Measurements from ENCODE around the gene RFC4.
A peak's percentile ranks its signal among the peaks of the same experiment; 100 is the strongest.

Gene RFC4

DNA sequence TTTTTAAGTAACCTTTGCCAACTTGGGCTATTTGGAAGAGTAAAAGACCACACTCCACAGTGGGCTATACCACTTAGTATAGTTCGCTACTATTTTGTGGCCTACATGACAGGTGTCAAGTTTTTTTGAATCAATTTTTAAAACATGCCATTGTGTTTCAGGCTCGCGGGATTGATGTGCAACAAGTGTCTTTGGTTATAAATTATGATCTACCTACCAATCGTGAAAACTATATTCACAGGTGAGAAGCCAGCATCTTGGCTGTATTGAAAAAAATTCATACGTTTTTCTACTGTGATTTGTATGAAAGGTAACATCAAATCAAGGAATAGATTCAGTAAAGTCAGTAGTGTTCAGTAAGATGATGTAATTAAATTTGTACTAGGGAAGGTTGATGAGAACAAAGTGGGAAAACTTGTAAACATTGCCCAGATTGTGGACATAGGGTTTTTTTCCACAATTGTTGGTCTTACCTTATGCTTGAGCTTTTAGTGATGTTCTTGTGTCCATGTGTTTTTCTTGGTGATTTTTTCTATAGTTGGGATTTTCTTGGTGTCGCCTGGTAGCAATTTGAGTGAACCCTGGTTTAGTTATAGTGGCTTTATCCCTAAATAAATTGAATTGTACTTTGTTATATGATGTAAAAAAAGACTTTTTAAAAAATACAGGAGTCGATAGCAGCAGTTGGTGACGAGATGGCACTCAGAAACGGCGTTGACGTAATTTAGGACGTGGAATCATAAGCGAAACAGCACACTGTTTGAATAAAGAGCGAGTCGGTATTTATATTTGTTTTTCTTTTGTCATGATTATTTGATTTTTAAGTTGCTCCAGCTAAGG, 18.4 kb downstream of the RFC4 start:
- DNase-seq (ENCODE audit: low read depth in 2 of 2): no peak

DNA sequence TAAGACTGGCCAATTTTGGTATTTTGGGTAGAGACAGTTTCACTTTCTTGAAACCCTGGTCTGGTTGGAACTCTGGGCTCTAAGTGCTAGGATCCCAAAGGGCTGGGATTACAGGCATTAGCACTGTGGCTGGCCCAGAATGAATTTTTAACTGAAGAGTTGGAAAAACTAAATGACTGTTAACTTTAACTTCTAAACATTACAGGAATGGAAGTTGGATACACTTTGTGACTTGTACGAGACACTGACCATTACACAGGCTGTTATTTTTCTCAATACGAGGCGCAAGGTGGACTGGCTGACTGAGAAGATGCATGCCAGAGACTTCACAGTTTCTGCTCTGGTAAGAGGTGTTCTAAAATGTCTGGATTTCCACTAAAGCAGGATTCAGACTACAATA, 19.4 kb downstream of the RFC4 start:
- no peak for DNase-seq (ENCODE audit: low read depth in 2 of 2)

DNA sequence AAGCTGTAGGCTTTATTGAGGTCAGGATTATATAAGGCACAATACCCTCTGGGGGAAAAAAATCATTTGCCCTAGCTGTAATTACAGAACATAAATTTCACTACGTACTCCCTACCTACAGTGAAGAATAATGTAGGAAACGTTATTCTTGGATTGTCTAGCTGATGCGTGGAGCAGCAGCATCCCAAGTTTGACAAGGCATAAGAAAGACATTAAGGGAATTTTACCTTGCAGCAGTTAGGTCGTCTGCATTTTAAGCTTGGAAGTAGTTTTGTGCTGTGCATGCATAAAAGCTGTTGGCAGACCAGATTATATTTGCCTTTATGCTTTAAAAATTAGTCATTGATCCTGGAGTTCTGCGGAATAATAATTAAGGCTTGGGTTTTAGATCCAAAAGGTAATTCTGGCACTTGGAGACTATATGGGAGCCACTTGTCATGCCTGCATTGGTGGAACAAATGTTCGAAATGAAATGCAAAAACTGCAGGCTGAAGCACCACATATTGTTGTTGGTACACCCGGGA, 20.7 kb downstream of the RFC4 start:
- no peak for DNase-seq (ENCODE audit: low read depth in 2 of 2)

DNA sequence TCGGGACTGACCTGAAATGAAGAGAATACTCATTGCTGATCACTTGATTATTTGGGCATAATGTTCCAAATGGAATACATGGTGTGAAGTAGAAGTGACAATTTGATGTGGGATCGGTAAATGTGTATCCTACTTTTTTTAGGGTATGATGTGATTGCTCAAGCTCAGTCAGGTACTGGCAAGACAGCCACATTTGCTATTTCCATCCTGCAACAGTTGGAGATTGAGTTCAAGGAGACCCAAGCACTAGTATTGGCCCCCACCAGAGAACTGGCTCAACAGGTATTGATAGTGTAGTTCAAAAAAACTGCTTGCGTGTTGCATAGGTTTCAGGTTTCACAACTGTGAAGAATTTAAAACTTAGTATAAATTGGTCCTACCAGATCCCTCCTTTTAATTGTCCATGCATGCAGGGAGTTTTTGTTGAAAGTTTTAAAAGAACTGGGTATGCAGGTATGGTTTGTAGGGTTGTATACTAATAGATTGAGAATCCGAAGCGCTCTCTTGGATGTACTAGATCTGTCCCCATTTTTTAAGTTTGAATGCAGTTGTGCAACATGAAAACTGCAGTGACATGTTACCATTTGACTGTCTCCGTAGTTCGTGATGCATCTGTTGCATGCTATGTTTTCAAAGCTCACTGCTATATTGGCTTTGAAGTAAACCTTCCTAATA, 21.3 kb downstream of the RFC4 start:
- no peak for DNase-seq (ENCODE audit: low read depth in 2 of 2)

DNA sequence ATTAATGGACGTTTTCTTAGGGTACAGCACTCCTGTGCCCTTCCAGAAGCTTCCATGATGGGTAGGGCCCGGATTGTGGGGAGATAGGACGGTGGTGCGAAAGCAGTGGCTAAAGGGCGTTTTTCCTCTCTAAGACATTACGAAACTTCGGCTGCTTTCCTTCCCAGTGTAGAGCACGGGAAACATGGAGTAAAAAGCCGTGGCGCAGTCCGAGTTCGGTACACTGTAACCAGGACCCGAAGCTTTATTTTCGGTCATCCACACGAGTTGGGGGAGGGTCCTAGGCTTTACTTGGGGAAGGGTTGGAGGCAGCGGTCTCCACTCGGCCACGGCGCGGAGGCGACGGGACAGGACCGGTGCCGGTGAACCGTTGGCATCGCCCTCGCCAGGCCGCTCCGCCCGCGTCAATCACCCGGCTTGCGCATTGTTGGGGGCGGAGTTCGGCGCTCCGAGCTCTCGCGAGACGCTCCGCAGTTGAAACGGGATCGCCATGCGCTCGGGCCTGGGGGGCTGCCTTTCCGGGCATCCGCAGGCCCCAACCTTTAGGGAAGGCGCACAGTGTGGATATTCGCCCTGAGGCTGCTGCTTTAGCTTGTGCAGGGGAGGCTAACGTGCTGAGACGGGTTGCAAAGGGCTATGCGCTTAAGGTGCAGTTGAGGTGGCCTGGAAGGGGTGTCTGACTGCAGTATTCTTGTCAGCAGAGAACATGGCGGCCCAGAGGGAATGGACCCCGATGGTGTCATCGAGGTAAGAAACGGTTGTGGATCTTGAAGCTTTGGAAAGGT, 22.4 kb downstream of the RFC4 start:
- peak; percentile 61 to 62 for DNase-seq (ENCODE audit: low read depth in 2 of 2)

DNA sequence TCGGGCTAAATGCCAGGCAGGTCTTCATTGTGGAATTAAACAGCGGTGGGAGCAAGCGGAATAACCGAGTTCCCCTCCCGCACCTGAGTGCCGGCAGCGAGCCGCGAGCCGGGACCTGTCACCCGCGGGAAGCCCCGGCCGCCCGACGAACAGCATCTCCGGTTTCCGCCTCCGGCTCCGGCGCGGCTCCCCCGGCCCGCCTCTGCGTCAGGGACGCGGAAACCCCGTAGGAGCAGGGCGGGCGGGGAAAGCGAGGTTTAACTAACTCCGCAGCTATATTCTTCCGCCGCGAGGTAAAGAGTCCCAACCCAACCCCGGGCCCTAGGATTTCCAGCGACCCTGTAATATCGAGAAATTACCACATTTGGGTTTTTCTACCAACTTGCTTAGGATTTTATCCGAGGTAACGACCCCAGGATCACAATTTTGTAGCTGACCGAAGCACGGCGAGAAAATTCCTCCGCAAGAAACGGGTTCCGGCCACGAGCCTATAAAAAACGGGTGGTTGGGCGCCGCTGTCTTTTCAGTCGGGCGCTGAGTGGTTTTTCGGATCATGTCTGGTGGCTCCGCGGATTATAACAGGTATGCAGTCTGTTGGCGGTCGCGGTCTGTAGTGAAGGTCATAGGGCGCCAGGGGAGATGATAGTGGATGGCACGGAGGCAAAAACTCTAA, 23.1 kb downstream of the RFC4 start, which contains the start of gene EIF4A2:
Gene EIF4A2, plus strand, starts transcription at position 520 of the 673 bp plus-strand sequence. Its CDS starts 34 bp downstream, at position 554.
- peak; percentile 80 to 82 for DNase-seq (ENCODE audit: low read depth in 2 of 2)

DNA sequence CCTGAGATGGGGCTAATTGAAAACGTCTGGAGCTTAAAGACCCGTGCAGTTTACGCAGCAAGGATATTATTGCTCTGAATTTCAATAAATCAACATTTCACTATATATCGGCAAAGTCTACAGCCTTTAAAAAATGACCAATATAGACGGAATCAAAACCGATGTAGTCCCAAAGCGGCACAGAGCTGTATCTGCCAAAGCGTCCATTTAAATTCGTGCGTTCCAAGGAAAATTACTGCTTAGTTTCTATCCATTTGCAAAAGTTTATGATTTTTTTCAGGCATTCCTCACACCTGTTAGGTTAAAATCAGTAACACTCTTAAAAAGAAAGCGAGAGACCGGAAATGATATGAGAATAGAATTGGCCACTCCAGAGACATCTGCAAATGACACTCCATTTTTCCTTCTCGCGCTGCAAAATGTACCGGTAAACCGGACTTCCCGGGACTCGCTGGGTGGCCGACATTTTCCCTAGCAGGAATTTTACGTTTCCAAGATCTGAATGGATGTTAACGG, 23.7 kb downstream of the RFC4 start:
- no peak for DNase-seq (ENCODE audit: low read depth in 2 of 2)

DNA sequence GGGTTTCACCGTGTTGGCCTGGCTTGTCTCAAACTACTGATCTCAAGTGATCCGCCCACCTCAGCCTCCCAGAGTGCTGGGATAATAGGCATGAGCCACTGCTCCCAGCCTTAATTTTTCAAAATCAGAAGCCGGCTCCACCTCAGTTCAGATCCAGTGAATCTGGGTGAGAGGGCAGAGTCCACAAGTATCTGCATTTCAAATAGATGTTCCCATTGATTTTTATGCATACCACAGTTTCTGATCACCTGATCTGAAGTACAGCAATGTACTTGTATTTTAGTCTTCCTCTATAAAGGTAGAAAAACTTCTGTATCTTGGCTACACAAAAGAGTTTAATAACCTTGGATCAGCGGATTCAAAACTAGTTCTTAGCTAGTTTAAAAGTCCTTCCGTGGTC, 27.1 kb downstream of the RFC4 start:
- DNase-seq (ENCODE audit: low read depth in 2 of 2): no peak

DNA sequence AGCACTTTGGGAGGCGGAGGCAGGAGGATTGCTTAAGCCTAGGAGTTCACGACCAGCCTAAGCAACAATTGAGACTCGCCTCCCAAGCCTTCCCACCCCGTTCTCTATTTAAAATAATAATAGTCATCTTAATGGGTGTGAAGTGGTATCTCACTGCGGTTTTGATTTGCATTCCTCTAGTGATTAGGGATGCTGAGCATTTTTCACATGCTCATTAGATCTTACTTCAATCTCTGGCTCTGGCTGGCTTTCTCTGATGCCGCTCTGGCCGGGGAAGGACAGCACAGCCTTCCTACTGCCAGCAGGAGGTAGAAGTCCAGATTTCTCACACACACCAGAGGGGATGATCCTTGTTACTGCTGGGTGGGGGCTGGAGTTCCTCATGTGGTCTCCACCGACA, 30.3 kb downstream of the RFC4 start:
- no peak for DNase-seq (ENCODE audit: low read depth in 2 of 2)

DNA sequence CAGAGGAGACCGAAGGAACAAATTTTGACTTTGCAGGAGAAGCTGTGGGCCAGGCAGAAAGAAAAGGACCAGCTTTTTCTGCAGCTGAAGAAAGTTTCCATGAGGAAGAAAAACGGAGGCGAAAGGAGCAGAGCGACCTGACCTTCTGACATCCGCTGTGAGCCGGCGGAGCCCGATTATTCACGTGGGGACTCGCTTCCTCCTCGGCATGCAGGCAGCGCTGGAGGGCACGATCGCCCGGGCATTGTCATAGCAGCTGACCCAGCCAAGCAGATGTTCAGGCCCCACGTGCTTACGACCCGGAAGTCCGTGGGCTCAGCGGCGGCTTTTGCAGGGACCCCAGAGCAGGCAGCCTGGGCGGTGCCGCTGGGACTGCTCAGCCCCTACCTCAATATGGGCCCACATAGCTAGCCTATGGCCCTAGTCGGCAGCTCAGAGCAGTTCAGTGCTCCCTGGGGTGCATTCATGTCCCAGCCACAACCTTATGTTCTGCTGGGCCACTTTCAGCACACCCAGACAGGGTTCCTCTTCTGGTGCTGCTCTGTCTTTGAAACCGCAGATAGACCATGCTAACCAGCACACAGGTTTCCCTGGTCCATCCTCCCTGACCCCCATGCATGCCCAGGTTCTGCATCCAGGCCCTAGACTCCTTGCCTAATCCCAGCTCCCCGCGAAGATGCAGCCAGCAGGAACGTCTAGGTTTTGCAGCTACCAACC, 33.4 kb downstream of the RFC4 start:
- DNase-seq (ENCODE audit: low read depth in 2 of 2): peak; percentile 36 to 38

DNA sequence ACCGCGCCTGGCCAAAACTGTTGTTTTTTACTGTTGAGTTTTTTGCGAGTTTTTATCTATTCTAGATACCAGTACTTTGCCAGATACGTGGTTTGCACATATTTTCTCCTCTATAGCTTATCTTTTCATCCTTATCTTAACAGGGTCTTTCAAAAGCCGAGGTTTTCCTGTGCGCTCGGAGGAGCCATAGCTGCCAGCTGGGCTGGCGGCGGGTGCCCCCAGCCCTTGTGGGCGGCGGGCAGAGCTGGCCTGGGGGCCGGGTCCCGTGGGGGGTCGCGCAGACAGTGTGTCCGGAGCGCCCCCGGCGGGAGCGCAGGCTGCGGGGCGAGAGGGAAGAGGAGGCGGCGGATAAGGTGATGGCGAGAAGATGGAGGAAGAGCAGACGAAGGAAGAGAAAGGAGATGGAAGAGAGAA, 34.0 kb downstream of the RFC4 start:
- no peak for DNase-seq (ENCODE audit: low read depth in 2 of 2)

DNA sequence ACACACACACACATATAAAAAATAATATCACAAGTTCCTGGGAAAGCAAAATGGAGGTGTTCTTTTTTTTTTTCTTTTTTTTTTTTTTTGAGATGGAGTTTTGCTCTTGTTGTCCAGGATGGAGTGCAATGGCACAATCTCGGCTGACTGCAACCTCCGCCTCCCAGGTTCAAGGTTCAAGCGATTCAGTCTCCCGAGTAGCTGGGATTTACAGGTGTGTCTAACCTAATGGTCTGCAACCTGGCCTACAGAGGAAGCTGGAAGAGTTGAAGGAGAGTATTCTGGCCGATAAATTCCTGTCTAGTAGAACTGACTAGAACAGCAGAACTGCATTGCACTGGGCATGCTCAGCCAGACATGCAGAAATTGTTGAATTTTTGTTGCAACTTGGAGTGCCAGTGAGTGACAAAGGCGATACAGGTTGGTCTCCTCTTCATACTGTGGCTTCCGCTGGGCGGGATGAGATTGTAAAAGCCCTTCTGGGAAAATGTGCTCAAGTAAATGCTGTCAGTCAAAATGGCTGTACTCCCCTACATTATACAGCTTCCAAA, 45.3 kb downstream of the RFC4 start:
- DNase-seq (ENCODE audit: low read depth in 2 of 2): no peak

DNA sequence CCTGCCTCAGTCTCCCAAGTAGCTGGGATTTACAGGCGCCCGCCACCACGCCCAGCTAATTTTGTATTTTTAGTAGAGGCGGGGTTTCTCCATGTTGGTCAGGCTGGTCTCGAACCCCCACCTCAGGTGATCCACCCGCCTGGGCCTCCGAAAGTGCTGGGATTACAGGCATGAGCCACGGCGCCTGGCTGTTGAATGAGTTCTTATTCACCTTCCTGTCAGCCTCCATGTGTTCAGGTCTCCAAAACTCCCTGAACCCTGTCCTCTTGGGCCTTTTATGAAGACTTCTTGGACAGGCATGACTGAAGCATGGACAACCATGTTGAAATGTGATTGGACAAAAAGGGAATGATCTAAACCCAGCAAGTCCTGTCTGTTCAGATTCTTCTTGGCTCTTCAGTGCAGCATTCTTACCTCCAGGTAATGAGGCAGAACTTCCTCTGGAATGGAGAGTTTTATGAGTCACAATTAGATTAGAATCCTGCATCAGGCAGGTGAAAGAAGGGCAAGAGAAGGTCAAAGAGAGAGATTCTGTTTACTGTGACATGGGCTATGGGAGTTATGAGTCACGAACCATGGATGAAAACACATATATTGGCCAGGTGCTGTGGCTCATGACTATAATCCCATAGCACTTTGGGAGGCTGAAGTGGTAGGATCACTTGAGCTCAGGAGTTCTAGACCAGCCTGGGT, 46.0 kb downstream of the RFC4 start:
- DNase-seq (ENCODE audit: low read depth in 2 of 2): no peak

DNA sequence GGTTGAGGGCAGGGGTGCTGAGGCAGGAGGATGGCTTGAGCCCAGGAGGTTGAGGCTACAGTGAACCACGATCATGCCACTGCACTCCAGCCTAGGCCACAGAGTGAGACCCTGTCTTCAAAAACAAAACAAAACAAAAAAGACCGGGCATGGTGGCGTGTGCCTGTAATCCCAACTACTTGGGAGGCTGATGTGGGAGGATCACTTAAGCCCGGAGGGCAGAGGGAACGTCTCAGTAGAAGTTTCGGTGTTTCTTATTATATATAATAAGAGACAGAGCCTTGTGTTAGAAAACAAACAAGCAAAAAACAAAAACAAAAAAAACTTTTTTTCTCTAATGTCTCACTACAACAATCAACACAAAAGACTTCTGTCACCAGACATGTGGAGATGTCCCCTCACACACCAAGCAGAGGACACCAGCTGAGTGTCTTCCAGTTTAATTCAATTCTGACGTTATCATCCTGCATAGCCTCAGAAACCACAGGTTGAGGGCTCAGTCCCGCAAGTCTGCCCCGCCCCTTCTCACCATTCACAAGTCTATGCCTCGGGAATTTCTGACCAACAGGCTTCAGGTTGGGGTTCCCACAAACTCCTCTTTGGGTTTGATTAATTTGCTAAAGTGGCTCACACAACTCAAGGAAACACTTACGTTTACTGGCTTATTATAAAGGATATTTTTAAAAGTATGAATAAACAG, 46.9 kb downstream of the RFC4 start:
- no peak for DNase-seq (ENCODE audit: low read depth in 2 of 2)

DNA sequence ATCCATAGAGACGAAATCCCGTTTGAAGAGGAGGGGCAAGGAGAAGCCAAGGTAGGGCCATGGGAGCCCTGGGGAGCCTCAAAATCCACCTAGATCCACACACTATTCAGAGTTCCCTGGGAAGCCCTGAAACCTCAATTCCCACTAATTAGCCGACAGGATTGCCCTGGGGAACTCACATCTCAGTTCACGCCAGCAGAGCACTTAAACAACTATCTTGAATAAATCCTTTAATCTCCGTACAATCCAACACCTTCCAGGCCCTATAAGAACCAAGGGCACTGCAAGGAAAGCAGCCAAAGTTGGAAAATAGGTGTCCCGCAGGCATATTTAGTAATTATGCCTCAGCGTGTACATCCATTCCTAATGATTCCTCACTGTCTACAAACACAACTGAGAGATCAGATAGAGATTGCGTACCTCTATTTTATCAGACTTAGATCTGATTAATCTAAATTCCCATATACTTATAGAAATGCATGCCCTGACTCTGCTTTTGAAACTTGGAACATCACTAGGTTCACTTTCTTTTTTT, 48.5 kb downstream of the RFC4 start:
- DNase-seq (ENCODE audit: low read depth in 2 of 2): no peak

DNA sequence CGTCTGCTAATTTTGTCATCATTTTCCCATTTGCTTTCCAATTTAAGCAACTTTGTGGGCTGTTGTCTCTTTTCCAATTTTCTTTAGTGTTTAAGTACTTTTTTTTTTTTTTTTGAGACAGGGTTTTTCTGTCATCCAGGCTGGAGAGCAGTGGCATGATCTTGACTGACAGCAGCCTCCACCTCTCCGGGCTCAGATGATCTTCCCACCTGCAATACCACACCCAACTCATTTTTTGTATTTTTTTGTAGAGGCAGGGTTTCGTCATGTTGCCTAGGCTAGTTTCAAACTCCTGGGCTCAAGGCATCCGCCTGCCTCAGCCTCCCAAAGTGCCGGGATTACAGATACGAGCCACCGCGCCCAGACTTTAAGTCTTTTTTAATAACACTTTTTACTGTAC, 49.1 kb downstream of the RFC4 start:
- no peak for DNase-seq (ENCODE audit: low read depth in 2 of 2)

DNA sequence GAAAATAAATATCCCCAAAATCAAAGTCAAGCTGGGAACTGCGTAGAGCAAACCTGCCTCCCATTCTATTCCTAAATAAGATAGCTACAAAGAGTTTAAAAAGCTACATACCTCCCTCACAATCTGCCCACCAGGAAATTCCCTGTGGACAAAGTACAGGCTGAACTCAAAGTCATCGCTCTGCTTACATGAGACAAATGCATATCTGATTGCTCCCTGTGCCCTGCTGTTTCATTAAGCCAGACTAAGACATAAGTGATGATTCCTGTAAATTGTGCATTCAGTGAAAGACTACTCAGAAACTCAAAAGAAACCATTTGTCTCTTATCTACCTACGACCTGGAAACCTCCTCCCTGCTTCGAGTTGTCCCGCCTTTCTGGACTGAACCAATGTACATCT, 51.4 kb downstream of the RFC4 start:
- no peak for DNase-seq (ENCODE audit: low read depth in 2 of 2)

DNA sequence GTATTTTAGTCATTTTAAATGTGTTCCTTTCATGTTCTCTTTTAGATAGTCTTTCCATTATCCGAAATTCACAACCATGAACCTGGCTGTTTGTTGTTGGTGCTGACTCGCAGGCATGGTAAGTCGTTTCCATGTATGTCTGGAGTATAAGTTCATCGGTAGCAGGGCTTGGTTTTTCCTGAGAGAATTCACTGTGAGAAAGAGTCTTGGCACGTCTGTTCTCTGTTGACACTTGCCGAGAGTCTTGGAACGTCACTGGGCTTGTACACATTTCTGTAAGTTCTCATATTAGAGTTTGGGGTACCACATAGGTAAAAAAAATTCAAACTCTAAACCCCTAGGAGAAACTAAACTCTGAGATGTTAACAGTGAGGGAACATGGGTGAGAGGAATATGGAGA, 52.3 kb downstream of the RFC4 start:
- DNase-seq (ENCODE audit: low read depth in 2 of 2): no peak

DNA sequence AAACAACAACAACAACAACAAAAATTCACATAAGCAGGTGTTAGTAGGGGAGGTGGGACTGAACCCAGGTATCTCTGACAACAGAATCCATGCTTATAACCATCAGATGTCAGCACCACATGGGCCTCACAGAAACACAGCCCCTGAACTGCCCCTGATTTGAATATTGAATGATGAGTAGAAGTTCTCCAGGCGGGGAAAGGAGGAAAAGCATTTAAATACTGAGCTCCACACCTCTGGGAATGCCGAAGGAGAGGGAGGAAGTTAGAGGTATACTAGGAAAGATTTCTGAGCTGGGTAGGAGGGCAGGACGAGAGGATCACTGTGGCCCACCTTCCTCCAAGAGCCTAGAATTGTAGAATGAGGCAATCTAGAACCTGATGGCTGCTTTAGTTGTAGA, 54.8 kb downstream of the RFC4 start:
- no peak for DNase-seq (ENCODE audit: low read depth in 2 of 2)

Measured in stimulated activated CD8-positive, alpha-beta memory T cell treated with anti-CD3 and anti-CD28 coated beads, Interleukin-7, amount 100 ng/mL, for 1 hour (primary cell).